Measurements from ENCODE around the gene SELENOV.
"Not testable (repeated sequence)": the region's sequence is repeated elsewhere in the genome, so short reads cannot be mapped to it uniquely, and the experiment has no call there.

The SELENOV gene, protein sequence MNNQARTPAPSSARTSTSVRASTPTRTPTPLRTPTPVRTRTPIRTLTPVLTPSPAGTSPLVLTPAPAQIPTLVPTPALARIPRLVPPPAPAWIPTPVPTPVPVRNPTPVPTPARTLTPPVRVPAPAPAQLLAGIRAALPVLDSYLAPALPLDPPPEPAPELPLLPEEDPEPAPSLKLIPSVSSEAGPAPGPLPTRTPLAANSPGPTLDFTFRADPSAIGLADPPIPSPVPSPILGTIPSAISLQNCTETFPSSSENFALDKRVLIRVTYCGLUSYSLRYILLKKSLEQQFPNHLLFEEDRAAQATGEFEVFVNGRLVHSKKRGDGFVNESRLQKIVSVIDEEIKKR

DNA sequence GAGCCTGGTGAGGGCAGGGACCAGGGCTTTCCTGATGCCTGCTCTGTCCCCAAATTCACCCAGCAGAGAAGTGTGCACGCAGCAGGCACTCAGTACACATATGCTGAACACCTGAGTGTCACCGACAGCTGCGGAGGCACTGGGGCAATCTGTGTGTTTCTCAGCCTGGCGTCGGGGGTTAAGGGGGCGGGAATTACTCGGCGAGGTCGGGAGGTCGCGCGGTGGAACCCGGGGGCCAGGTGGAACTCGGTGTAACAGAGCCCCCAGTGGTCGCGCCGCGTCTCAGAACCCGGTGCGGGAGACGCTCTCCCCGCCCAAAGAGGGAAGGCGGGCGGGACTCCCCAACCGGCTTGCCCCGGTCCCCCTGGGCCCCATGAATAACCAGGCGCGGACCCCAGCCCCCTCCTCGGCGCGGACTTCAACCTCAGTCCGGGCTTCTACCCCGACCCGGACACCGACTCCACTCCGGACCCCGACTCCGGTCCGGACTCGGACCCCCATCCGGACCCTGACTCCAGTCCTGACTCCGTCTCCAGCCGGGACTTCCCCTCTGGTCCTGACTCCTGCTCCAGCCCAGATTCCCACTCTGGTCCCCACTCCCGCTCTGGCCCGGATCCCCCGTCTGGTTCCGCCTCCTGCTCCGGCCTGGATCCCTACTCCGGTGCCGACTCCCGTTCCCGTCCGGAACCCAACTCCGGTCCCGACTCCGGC is at the start of gene SELENOV:
Gene SELENOV (plus strand): TSS at position 300 of the 711 bp plus-strand sequence. CDS start 74 bp downstream, at position 374.
- DNase-seq (ENCODE audit: low read depth, low spot score), result no peak

DNA sequence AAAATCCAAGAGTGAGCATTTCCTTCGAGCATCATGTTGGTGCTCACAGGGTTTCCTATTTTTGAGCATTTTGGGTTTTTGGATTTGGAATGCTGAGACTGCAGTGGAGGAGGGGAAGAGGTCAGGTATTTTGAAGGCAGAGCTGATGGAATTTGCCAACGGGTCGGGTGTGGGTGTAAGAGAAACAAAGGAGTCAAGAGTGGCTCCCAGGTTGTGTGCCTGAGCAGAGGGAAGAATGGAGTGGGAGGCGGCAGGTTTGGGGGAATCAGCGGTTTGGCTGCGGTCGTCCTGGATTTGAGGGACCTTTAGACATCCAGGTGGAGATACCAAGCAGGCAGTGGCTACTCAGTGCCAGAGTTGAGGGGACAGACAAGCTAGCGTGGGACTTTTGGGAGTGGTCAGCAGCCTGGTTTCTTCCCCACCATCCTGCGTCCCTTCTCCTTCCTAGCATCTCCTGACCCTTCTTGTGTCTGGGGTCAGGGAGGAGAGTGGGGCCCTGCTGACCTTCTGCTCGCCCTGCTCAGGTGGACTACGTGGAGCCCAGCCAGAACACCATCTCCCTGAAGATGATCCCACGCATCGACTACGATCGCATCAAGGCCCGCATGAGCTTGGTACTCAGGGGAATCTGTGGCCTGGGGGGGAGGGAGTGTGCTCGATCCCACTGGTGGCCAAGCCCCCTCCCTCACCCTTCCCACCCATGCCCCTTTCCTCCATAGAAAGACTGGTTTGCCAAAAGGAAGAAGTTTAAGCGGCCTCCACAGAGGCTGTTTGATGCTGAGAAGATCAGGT is 48.8 kb upstream of the SELENOV start:
- DNase-seq (ENCODE audit: low read depth, low spot score), result no peak

DNA sequence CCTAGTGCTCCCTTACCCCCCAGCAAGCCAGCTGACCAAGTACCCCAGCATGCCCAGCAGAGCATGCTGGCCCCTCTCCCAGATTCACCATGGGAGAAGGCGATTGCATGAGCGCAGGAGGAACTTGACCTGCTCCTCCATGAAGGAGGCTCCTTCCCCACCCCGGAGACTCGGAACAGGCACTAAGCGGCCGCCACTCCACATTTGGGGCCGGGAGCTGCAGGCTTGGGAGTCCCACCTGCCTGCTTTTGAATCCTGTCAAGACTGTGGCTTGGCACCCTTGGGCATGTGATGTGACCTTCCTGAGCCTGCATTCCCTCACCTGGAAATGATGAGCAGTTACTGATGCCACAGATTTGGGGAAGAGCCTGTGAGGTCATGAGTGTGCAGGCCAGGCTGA is 47.0 kb upstream of the SELENOV start:
- no peak for DNase-seq (ENCODE audit: low read depth, low spot score)

DNA sequence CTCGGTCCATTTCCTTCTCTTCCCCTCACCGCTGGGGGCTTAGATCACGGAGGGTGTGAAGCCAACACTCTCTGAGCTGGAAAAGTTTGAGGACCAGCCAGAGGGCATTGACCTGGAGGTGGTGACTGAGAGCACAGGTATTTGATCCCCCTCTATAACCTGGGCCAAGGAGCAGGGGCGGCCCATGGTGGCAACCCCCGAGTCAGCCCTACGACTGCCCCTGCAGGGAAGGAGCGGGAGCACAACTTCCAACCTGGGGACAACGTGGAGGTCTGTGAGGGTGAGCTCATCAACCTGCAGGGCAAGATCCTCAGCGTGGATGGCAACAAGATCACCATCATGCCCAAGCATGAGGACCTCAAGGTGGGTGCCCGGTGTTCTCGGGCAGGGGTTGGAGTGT is 45.9 kb upstream of the SELENOV start:
- peak; percentile 15 for DNase-seq (ENCODE audit: low read depth, low spot score)

DNA sequence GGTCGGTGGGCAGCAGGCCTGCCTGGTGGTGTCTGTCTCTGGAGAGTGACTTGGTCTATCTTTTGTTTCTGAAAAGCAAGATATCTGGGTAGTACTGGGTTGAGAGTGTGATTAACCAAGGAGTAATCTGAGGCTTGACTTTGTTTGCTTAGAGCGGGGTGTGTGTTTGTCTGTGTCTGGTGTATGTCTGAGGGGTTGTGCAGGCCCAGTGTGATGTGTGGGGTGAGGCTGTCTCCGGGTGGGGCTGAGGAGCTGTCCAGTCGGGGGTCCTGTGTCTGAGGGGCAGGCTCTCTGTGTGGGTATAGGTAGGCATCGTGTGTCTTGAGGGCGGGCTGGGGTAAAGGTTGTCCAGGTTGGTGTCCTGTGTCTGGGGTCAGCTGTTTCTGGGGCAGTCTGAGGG is 45.4 kb upstream of the SELENOV start:
- no peak for DNase-seq (ENCODE audit: low read depth, low spot score)

DNA sequence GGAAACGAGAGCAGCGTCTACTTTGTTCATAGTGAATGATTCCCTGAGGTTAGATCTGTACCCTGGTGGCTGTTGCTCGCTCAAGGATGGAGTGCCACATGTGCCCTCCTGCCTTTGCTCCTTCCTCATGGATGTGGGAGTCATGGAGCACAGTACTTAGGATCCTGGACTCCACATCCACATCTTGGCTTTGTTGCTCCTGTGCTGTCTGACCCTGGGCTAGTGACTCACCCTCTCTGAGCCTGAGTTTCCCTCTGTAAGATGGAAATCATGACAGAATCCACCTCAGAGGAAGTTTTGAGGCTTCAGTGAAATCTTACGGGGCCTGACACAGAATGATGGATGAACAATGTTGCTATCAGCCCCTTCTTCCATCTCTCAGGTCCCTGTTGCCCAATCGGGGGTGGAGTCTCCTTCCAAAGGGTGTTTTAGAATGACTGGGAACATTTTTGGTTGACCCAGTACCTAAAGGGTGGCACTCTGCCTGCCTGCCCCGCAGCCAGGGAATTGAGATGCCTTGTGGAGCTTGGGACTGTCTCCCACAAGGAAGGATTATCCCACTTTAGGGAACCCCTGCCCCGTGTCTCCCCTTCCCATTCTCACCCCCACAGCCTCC is 44.1 kb upstream of the SELENOV start:
- DNase-seq (ENCODE audit: low read depth, low spot score), result no peak

DNA sequence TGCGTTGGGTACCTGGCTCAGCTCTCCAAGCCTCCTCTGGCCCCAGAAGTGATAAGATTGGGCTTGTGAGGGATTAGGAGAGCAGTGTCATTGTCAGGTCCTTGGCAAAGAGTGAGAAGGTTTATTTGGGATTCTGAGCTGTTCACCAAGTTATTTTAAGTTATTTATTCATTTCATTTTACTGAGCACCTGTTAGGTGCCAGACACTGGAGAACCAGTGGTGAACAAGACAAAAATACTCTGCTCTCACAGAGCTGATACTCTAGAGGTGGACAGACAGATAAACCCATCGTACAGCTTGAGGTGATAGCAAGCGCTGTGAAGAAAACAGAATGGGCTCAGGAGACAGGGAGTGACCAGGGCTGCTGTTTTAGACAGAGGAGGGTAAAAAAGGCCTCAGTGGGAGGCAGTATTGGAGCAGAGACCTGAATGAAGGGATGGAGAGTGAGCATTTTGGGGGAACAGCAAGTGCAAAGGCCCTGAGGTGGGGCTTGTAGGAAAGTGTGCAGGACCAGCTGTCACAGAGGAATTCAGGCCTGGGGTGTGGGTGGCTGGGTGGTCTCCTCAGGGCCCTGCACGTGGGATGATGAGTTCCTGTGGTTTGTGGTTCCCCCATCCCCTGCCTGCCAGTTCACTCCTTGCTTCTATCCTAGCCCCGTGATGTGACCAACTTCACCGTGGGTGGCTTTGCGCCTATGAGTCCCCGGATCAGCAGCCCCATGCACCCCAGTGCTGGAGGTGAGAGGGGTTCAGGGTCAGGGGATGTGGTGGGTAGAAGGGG is 43.0 kb upstream of the SELENOV start:
- DNase-seq (ENCODE audit: low read depth, low spot score), result no peak

DNA sequence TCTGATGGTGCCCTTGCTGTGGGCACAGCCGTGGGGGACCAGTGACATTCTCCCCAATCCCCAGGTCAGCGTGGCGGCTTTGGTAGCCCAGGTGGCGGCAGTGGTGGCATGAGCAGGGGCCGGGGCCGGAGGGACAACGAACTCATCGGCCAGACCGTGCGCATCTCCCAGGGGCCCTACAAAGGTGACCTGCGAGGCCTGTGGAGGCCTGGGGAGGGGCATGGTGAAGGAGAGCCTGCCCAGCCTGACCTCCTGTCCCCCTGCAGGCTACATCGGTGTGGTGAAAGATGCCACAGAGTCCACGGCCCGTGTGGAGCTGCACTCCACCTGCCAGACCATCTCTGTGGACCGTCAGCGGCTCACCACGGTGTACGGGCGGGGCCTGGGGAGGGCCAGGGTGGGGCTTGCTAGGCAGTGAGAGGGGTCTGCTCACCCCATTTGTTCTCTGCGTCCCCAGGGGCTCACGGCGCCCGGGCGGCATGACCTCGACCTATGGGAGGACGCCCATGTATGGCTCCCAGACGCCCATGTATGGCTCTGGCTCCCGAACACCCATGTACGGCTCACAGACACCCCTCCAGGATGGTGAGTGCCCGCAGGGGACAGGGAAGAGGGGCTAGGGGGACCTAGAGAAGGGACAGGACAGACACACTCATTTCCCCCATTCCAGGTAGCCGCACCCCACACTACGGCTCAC is 42.0 kb upstream of the SELENOV start:
- DNase-seq (ENCODE audit: low read depth, low spot score), result no peak

DNA sequence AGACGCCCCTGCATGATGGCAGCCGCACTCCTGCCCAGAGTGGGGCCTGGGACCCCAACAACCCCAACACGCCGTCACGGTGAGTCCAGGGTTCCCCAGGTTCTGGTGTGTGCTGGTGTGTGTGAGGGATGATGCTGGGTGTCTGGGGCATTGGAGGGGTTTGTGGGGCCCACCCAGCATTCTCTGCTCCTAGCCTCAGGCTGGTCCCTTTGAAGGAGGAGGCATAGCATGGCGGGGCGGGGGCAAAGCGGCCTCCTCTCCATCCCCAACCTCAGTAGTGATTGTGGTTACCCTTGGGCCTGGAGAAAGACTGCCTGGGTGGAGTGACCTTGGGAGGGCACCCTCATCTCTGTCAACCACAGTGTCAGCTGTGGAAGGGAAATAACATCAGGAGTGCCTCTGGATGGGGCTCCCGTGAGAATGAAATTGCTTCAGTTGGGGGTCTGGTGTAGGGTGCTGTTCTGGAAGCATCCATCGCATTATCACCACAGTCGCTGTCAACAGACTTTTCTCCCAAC is 41.4 kb upstream of the SELENOV start:
- no peak for DNase-seq (ENCODE audit: low read depth, low spot score)

DNA sequence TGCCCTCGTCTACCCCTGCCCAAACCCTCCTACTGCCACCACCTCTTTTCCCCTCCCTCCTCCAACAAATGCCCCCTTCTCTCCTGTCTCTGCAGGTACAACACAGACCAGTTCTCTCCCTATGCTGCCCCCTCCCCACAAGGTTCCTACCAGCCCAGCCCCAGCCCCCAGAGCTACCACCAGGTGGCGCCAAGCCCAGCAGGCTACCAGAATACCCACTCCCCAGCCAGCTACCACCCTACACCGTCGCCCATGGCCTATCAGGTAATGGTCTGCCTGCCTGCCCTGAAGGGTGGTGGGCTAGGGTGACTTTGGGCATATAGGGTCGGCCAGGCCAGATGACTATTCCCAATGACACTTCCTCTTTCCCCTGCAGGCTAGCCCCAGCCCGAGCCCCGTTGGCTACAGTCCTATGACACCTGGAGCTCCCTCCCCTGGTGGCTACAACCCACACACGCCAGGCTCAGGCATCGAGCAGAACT is 40.8 kb upstream of the SELENOV start:
- peak; percentile 77 for DNase-seq (ENCODE audit: low read depth, low spot score)

DNA sequence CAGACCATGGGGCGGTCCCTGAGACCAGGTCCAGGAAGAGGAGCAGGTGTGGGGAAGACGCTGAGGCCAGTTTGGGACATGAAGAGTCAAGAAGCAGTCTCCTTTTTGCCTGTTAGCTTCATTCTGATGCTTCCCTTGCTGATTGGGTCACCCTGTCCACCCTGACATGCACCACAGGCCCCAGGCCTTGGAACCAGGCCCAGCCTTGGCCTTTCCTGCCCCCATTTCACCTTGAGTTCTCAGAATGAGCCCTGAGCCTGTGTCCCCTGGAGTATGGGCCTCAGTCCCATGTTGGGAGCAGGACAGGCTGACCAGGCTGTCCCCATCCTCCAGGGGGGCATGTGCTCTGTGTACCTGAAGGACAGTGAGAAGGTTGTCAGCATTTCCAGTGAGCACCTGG is 39.2 kb upstream of the SELENOV start:
- no peak for DNase-seq (ENCODE audit: low read depth, low spot score)

DNA sequence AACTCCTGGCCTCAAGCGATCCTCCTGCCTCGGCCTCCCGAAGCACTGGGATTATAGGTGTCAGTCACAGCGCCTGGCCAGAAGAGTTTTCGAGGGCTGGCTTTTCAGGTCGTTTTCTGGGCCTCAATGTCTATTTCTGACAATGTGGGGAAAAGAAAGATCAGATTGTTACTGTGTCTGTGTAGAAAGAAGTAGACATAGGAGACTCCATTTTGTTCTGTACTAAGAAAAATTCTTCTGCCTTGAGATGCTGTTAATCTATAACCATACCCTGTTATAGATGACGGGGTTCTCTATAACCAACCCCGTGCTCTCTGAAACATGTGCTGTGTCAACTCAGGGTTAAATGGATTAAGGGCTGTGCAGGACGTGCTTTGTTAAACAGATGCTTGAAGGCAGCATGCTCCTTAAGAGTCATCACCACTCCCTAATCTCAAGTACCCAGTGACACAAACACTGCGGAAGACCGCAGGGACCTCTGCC is 35.6 kb upstream of the SELENOV start:
- not testable (repeated sequence) for DNase-seq (ENCODE audit: low read depth, low spot score)

DNA sequence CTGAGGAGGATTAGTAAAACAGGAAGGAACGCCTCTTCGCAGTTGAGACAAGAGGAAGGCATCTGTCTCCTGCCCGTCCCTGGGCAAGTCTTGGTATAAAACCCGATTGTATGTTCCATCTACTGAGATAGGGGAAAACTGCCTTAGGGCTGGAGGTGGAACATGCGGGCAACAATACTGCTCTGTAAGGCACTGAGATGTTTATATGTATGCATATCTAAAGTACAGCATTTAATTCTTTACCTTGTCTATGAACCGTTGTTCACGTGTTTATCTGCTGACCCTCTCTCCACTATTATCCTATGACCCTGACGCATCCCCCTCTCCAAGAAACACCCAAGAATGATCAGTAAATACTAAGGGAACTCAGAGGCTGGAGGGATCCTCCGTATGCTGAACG is 35.0 kb upstream of the SELENOV start:
- DNase-seq (ENCODE audit: low read depth, low spot score), result no peak

DNA sequence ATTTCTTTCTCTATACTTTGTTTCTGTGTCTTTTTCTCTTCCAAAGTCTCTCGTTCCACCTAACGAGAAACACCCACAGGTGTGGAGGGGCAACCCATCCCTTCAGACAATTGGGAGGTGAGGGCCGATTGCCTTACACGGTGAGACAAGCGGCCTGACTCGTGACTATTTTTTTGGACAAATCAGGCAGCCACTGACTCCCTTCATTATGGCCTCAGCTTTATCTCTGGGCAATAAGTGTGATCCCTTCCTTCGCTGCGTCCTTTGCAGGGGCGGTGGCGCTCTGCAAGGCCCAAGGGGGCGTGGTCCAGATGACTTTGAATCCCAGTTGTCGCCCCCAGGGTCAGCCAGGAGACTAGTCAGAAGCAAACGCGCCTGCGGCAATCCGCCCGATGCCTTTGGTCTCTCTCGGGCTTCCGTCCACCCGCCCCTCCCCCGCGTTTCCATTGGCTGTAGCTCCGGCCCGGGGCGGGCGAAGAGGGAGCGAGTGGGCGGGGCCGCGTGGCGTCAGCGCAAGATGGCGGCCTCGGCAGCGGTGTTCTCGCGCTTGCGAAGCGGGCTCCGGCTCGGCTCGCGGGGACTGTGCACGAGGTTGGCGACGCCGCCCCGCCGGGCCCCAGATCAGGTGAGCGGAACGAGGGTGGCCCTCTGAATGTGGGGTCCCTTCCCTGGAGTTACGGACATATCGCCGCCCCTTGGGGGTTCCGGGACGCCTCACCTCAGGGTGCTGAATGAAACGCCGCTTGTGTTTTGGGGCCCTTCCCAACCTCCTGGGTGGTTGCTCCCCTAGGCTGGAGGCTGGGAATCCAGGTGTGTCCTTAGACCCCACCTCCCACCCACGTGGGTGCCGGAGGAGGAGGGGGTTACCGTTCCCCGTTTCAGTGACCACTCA is 34.4 kb upstream of the SELENOV start, which contains the start of gene TIMM50:
Gene TIMM50 (plus strand): TSS at position 502 of the 892 bp plus-strand sequence. CDS start 16 bp downstream, at position 518.
- DNase-seq (ENCODE audit: low read depth, low spot score), result peak; percentile 99

DNA sequence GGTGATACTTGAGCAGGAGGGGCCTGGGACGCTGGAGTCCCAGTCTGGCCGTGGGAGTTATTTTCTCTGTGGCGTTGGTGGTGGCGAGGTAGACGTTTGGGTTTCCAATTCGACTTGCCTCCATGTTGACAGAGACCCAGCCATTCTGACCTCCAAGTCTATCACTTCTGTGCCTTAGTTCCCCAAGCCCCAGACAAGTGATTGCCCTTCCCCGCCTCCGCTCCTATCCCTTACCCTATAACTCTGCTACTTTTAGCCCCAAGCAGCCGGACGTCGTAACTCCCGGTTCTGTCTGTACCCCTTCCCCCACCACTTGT is 33.8 kb upstream of the SELENOV start:
- no peak for DNase-seq (ENCODE audit: low read depth, low spot score)

DNA sequence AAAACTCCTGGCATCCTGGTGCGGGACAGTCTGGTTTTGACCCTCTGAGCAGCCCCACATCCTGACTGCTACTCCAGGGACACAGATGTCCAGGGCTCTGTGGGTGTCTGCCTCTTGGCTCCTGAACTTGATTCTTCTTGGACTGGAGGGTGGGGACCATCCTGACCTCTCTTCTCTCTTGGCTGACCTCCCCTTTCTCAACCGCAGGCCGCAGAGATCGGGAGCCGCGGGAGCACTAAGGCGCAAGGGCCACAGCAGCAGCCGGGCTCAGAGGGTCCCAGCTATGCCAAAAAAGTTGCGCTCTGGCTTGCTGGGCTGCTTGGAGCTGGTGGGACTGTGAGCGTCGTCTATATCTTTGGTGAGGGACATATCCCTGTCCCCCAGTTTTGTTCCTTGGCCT is 33.3 kb upstream of the SELENOV start:
- DNase-seq (ENCODE audit: low read depth, low spot score), result no peak

DNA sequence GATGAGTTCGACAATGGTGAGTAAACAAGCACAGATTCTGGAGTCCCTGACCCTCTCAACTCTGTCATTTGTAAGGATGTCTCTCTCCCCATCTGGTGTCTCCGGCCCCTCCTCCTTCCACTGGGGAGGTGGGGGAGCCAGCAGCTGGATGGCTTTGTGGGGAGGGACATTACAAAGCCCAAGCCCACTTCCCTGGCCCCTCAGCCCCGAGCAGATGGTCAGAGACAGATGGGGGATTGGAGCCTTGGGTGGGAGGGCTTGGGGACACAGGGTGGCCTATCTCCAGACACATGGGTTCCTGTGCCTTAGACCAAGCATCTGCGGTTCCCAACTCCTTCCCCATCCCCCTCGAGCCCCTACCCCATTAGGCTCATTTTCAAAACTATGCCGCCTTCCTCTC is 31.8 kb upstream of the SELENOV start:
- no peak for DNase-seq (ENCODE audit: low read depth, low spot score)

DNA sequence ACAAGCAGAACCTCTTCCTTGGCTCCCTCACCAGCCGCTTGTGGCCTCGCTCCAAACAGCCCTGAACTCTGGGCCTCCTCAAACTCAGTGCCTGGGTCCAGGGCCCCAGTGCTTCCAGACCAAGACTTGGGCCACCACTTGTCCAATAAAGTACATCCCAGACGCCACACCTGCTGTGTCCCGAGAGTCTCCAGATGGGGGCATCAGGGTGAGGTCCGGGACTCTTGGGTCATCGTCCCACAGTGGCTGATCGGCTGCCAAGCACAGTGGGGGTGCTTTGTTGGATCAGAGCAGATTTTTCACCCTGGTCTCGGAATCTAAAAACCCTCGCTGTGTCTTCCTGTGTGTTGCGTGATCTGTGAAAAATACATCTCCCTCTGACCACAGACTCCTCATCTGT is 25.2 kb upstream of the SELENOV start:
- no peak for DNase-seq (ENCODE audit: low read depth, low spot score)

DNA sequence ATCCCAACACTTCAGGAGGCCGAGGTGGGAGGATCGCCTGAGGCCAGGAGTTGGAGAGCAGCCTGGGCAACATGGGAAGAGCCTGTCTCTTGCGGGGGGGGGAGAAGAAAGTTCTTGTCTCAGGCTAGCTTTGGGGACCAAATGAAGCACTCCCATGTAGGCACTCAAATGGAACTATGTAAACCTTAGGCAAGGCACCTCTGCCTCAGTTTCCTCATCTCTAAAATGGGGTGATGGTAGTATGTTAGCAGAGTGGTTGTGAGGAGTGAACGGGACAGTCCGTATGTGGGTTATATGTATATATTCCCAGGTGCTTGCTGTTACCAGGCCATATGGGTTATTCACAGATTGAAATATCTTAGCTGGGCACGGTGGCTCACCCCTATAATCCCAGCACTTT is 22.7 kb upstream of the SELENOV start:
- no peak for DNase-seq (ENCODE audit: low read depth, low spot score)

All from ELF-1 (cell line).